AG08396 (cell line): ENCODE data around the gene BACH2.

ENCODE experiments used
- DNase-seq: peaks from one replicate; pipeline ENCODE4 v3.0.0; 2012; ENCODE audit warnings: low spot score, mixed read lengths

The BACH2 gene

GRCh38 chr6:89963391-89963790, 333.3 kb downstream of the BACH2 start:
- DNase-seq, result no peak

DNA sequence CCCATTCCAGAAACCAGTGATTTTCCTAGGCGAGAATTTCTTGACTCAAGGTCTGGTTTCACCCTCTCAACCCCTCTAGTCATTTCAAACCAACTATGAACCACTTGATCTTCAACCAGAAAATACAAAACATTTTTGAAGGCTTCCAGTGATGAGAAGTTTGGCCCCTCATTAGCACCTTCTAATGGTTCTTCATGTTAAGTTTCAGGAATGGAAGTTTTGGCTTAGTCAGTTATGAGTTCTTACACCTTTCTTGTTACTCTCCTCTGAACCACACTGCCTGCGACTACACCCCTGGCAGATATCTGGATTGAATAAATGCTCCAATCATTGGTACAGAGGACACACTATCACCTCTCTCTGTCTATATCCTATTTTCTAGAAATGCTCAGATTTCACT, 335.2 kb downstream of the BACH2 start:
- no peak for DNase-seq

DNA sequence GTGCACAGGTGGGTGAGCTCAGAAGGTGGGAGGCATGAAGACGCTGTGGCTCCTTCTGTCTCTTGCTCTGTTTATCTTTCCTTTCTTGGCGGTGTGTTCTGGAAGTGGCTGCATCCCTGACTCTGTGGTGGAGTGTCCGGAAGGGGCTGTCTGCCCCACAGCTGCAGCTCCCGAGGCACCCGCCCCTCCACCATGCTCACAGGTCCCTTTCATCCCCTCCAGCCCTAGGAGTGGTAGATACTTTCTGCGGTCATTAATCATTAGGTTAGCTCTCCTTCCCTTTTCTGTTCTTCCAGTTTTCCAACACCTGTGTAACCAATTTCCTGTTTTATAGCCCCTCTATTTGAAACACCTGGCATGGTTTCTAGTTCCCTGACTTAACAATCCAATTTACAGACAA, 336.8 kb downstream of the BACH2 start:
- no peak for DNase-seq

DNA sequence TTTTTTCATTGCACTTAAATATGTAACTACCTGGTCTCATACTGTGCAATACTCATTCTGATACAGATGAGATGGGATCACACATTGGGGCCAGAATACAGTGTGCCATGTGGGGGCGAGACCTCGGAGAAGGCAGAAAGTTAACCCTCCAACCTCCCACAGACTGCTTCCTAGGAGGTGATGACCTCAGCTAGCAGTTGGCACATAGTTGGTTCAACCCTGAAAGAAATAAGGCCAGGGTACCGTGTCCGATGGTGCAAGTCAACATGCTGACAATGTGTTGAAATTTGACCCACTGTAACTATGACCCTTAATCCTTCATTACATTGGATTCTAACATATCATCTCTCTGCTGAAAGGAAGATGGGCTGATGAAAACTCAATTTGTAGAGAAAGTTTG, 340.5 kb downstream of the BACH2 start:
- no peak for DNase-seq

DNA sequence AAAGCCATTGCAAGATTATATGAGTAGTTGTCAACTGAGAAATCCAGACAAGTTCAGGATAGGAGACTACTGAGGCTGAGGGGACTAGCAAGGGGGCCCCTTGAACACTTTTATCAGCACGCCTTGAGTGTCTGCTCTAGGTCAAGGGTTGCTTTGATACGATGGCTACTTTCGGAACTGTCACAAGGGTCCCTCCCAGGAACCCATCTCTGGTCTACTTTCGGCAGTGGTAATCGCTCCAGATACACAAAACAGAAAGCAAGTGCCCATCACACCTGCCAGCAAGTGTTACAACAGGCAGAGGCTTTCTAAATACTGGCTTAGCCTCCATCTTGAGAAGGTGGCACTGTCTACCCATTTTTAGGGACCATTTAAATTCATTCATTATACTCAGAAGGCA, 341.3 kb downstream of the BACH2 start:
- no peak for DNase-seq

GRCh38 chr6:89954721-89955148, 341.9 kb downstream of the BACH2 start:
- no peak for DNase-seq

DNA sequence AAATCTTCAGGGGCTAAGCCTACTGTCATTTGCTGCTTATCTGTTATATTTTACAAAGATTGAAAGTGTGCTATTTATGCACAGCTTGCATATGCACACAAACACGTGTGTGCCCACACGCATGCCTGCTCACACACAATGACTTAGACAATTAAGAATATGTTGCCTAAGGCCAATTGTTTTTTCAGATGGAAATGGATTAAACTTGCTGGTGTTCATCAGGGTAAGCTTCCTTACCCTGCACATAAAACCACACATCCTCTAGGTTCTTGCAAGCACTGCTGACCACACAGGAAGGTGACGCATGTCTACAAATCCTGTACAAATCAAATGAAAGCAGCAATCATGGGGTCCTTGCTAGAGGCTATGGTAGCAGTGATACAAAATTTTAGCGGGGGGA, 344.0 kb downstream of the BACH2 start:
- DNase-seq, result no peak

DNA sequence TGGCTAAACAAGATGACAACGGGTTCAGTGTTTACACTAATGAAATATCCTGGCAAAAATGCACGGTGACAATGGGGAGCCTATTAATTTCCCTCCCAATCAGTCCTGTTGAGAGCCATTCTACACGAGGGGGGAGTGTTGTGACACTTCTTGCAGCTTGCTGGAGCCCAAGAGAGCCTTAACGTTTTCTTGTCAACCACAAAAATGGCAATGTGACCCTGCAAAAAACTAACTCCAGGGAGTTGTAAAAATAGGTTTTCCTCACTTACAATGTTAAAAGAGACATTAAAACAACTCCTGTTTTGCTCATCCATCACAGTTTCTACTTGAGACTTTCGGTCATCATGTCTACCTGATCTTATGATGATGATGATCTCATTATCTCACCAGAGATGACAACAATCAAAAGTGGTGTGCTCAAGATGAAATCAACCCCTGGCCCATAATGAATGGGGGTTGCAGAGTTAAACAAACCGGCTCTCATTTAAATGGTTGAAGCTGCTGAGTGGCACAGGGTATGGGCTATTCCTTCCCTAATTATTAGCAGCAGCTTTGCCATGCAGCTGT, 344.5 kb downstream of the BACH2 start:
- DNase-seq, result no peak

DNA sequence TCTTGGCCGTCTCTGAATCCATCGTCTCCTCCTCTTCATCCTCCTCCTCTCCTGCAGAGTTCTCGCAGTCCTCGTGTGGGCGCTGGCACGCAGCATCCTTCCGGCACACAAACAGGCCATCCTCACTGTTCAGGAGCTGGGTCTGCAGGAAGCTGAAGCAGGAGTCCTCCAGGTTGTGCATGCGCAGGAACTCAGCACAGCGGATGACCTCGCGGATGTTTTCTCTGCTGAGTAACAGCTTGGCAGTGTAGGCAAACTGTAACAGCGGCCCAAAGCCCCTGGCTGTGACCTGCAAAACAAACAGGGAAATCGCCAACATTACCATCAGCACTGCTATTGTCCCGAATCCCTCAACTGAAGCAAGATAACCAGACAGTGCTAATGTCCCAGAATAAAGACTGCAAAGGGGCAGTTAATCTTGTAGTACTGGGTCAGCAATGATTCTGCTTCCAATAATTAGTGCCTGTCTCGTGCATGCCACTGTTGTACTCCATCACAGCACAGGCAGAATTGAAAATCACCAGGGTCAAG, 345.0 kb downstream of the BACH2 start:
- no peak for DNase-seq

GRCh38 chr6:89950879-89951391, 345.7 kb downstream of the BACH2 start:
- DNase-seq, result no peak

DNA sequence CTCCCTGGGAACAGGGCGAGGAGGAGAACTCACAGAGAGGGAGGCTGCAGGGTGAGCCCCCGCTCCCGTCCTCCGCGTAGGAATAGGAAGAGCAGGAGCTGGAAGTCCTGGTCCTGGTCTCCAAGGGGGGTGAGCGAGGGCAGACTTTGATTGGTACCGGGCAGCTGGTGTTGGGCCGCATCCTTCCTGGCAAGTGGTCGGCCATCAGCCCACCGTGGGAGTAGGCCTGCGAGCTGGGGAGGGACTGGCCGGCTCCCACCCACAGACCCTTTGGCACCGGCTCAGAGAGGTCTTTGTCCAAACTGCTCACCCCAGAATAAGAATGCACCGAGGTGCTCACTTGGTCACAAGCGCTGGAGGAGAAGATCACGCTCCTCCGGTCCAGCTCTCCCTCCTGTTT, 346.2 kb downstream of the BACH2 start:
- no peak for DNase-seq

DNA sequence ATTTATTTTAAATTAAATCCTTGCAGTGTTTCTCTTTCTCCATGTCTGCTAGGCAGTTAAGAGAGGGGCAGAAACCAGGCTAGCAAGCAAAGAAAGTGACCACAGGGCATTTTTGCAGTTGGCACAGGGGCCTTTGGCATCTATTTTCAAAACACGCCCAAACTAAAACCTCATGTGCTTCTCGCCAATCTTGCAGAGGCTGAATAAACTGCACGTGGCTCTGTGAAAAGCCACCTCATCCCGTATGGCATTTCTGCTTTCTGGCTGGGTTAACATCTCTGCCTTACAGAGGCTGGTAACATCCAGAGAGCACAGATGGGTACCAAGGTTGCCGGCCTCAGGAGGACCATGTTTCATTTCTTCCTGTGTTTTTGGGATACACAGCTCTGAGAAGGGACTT, 347.8 kb downstream of the BACH2 start:
- DNase-seq, result no peak

DNA sequence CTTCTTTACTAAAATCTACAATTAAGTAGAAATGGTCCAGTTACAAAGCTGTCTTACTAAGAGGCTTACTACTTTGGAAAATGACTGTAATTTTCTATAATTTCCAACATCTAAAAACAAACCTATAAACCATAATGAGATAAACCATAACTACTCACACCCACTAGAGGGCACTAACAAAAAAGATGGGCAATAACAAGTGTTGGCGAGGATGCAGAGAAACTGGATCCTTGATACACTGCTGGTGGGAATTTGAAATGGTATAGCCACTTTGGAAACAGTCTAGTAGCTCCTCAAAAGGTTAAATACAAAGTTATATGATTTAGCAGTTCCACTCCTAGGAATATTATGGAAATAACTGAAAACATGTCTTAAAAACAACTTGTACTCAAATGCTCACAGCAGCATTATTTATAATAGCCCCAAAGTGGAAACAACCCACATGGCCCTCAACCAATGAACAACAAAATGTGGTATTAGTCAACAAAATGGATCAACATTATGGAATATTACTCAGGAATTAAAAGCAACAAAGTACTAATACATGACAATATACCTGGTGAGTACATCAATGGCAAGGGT, 351.7 kb downstream of the BACH2 start:
- DNase-seq, result no peak

GRCh38 chr6:89944181-89944755, 352.4 kb downstream of the BACH2 start:
- DNase-seq, result no peak

DNA sequence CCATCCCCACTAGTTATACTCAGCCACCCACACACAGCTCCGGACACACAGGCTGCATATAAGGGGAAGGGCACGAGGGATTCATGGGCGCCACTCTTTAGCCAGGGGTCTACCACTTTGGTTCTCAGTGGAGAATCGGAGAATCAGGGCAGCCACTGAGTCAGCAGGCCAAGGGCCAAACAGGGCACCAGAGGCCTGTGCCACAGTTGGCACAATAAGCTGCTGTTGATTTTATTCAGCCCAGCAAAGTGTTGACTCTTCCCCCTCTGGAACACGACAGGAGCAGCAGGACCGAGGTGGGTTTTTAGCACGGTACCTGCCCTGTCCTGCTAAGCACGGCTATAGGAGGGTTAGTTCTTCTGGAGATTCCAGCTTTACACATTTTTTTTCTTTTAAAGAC, 354.0 kb downstream of the BACH2 start:
- DNase-seq, result no peak

DNA sequence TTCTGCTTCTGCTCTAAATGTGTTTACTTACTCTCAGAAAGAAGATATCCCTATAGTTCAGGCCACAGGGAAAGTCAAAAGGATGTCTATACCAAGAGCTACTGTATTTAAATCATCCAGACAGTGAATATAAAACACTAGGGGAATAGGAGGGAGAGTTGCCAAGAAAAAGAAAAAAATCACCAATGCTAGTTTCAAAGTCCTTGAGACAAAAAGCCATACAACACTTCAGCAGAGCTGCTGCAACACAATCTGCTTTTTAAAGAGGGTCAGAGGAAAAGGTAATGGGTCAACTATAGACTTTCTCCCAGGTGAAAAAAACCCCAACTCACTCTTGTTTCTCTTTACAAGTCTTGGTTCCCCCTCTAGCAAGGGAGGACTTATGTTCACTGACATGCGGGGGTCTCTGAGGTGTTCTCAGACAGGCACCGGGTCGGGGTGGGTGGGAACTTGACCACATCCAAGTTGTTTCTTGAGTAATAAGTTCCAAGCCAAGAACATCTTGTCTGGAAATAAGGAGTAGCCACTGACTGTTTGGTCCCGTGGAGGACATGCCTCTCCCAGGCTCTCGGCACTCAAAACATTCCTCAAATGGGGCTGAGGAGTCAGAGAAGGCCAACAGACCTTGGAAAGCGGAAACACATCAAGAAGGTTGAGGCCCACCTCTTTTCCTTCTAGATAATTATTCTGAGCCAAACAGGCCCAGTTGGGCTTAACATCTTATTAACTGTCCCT, 354.7 kb downstream of the BACH2 start:
- no peak for DNase-seq

- no peak for DNase-seq
Measured at GRCh38 chr6:89941031-89941762, 355.4 kb downstream of the BACH2 start.

- peak; percentile 85 for DNase-seq
Measured at GRCh38 chr6:89940225-89941027, 356.2 kb downstream of the BACH2 start.

GRCh38 chr6:89939144-89939543, 357.5 kb downstream of the BACH2 start:
- DNase-seq, result no peak

GRCh38 chr6:89938014-89938413, 358.6 kb downstream of the BACH2 start:
- DNase-seq, result no peak

- DNase-seq, result no peak
Measured at GRCh38 chr6:89936177-89936576, 360.5 kb downstream of the BACH2 start.
